ENCODE measurements around the gene TAPBP. TPM values are rescaled to one million over a fixed set of nuclear protein-coding genes. Genes with fewer than 3 reads are reported as not detected.
A peak's percentile ranks its signal among the peaks of the same experiment; 100 is the strongest.

Gene TAPBP
- total RNA-seq, 1 experiment from 2014 or later, result 29.8 TPM

GRCh38 chr6:33321227-33321626 lies 7.3 kb upstream of the TAPBP start:
- no peak for DNase-seq (ENCODE audit: low spot score)
- in situ Hi-C loops (cut with HindIII; ENCODE audit: low sequenced_read_pairs), result no loop called here

- DNase-seq (ENCODE audit: low spot score), result no peak
- in situ Hi-C loops (cut with HindIII; ENCODE audit: low sequenced_read_pairs), result no loop called here
These were observed 6.7 kb upstream of the TAPBP start for GRCh38 chr6:33320315-33321181.

- in situ Hi-C loops (cut with HindIII; ENCODE audit: low sequenced_read_pairs), result no loop called here
- no peak for DNase-seq (ENCODE audit: low spot score)
These were observed 6.0 kb upstream of the TAPBP start for GRCh38 chr6:33319939-33320314.

GRCh38 chr6:33318426-33319073 lies 4.7 kb upstream of the TAPBP start:
- DNase-seq (ENCODE audit: low spot score), result no peak
- in situ Hi-C loops (cut with HindIII; ENCODE audit: low sequenced_read_pairs), result no loop called here

- DNase-seq (ENCODE audit: low spot score), result peak; percentile 100
These were observed 4.0 kb upstream of the TAPBP start, which contains the start of gene ZBTB22 for GRCh38 chr6:33317669-33318425. TSS of gene ZBTB22 (minus strand) at chr6:33317744. CDS start at chr6:33316916, 828 bp downstream.

GRCh38 chr6:33317419-33317668 lies 3.5 kb upstream of the TAPBP start:
- no peak for DNase-seq (ENCODE audit: low spot score)
- in situ Hi-C loops (cut with HindIII; ENCODE audit: low sequenced_read_pairs), result no loop called here

More at GRCh38 chr6:33317669-33318425, 4.0 kb upstream of the TAPBP start, which contains the start of gene ZBTB22:
- in situ Hi-C loops (cut with HindIII; ENCODE audit: low sequenced_read_pairs), result no loop called here

- in situ Hi-C loops (cut with HindIII; ENCODE audit: low sequenced_read_pairs), result no loop called here
- DNase-seq (ENCODE audit: low spot score), result peak; percentile 19
These were observed 2.9 kb upstream of the TAPBP start for GRCh38 chr6:33316603-33317418.

GRCh38 chr6:33315793-33316602 lies 2.1 kb upstream of the TAPBP start:
- no peak for DNase-seq (ENCODE audit: low spot score)
- in situ Hi-C loops (cut with HindIII; ENCODE audit: low sequenced_read_pairs), result no loop called here

- DNase-seq (ENCODE audit: low spot score), result no peak
- in situ Hi-C loops (cut with HindIII; ENCODE audit: low sequenced_read_pairs), result no loop called here
These were observed 1.3 kb upstream of the TAPBP start for GRCh38 chr6:33314943-33315792.

- peak; percentile 50 for DNase-seq (ENCODE audit: low spot score)
These were observed 651 bp upstream of the TAPBP start for GRCh38 chr6:33314515-33314942.

GRCh38 chr6:33313105-33313708 lies 671 bp downstream of the TAPBP start:
- in situ Hi-C loops (cut with HindIII; ENCODE audit: low sequenced_read_pairs), result no loop called here
- peak; percentile 40 for DNase-seq (ENCODE audit: low spot score)

More at GRCh38 chr6:33314515-33314942, 651 bp upstream of the TAPBP start:
- in situ Hi-C loops (cut with HindIII; ENCODE audit: low sequenced_read_pairs), result no loop called here

GRCh38 chr6:33312361-33313104 lies 1.3 kb downstream of the TAPBP start:
- in situ Hi-C loops (cut with HindIII; ENCODE audit: low sequenced_read_pairs), result no loop called here
- peak; percentile 96 for DNase-seq (ENCODE audit: low spot score)

- no peak for DNase-seq (ENCODE audit: low spot score)
- in situ Hi-C loops (cut with HindIII; ENCODE audit: low sequenced_read_pairs), result no loop called here
These were observed 7.5 kb downstream of the TAPBP start for GRCh38 chr6:33306356-33306755.

GRCh38 chr6:33305052-33305451 lies 8.8 kb downstream of the TAPBP start:
- in situ Hi-C loops (cut with HindIII; ENCODE audit: low sequenced_read_pairs), result no loop called here

GRCh38 chr6:33304216-33304615 lies 9.7 kb downstream of the TAPBP start:
- no peak for DNase-seq (ENCODE audit: low spot score)
- in situ Hi-C loops (cut with HindIII; ENCODE audit: low sequenced_read_pairs), result no loop called here

More at GRCh38 chr6:33305052-33305451, 8.8 kb downstream of the TAPBP start:
- peak; percentile 29 for DNase-seq (ENCODE audit: low spot score)

GRCh38 chr6:33301877-33302276 lies 12.0 kb downstream of the TAPBP start:
- in situ Hi-C loops (cut with HindIII; ENCODE audit: low sequenced_read_pairs), result no loop called here
- DNase-seq (ENCODE audit: low spot score), result no peak

Data from G401 (cell line).